ENCODE data around the gene LYRM4. TPM values are rescaled to one million over a fixed set of nuclear protein-coding genes. Genes with fewer than 3 reads are reported as not detected.

Gene LYRM4
- total and polyA plus RNA-seq, 2 donors (not counting 1 experiment from before 2014, with no cell fraction given): 22.1 to 29.5 TPM

- no peaks in the 10 kb centered on the region for H3K27me3 Mint-ChIP-seq
- Histone ChIP-seq H3K27ac (ENCODE audit: low read length in 2 of 2) (no peak overlapping the region), H2AFZ (ENCODE audit: insufficient read depth, low read depth, low read length, poor library complexity, severe bottlenecking) (no peak overlapping the region), H3K27me3 (replicated peaks in 1 of 4; ENCODE audit: control extremely low read depth in 1 of 4, control insufficient read depth in 3 of 4, insufficient read depth in 4 of 4, low read length in 3 of 4) (peaks cover 0 to 5% (median 0%) of the 10 kb centered on the region in 4 experiments), H3K9ac (ENCODE audit: low read length) (no peak overlapping the region), H3K4me1 (ENCODE audit: control insufficient read depth in 2 of 2, insufficient read depth in 2 of 2, low read length in 2 of 2) (peaks cover 34 to 59% of the 10 kb centered on the region in 2 donors), H4K20me1 (ENCODE audit: control insufficient read depth, insufficient read depth, low read length, poor library complexity, severe bottlenecking) (no peaks in the 10 kb centered on the region), H3K4me2 (replicated peaks; ENCODE audit: low read depth, low read length, poor library complexity, severe bottlenecking) (no peak overlapping the region), H3K4me3 (ENCODE audit: control extremely low read depth in 1 of 5, extremely low read depth in 1 of 5, insufficient read depth in 1 of 5, low read depth in 2 of 5, low read length in 4 of 5) (no peak overlapping the region), H3K9me3 (ENCODE audit: control extremely low read depth in 1 of 3, control insufficient read depth in 2 of 3, insufficient read depth in 1 of 3, low read length in 2 of 3) (no peaks in the 10 kb centered on the region), H3K79me2 (ENCODE audit: control insufficient read depth, insufficient read depth, low read length) (no peaks in the 10 kb centered on the region), H3K36me3 (replicated peaks in 1 of 2; ENCODE audit: control extremely low read depth in 1 of 2, control insufficient read depth in 1 of 2, extremely low read depth in 1 of 2, insufficient read depth in 2 of 2, low read length in 1 of 2) (no peaks in the 10 kb centered on the region)
- intact Hi-C loops (cut with micrococcal nuclease): no loop called here
- no peak overlapping the region for H3K27ac Mint-ChIP-seq
- peaks cover 51% of the 10 kb centered on the region for H3K4me1 Mint-ChIP-seq
- ChIA-PET CTCF (no interaction called here), POLR2A (no interaction called here)
- DNase-seq (no peak), ATAC-seq (ENCODE audit: low read depth) (no peak)
- no peak overlapping the region for H3K4me3 Mint-ChIP-seq
- TF ChIP-seq EZH2 (IDR thresholded peaks at IDR 0.05; ENCODE audit: borderline replicate concordance, insufficient read depth, low read depth, low read length, poor library complexity, severe bottlenecking) (no peak), CTCF (IDR thresholded peaks at IDR 0.05) (no peak)
- 98% methylated on average over 7 of the region's 7 CpGs for WGBS (ENCODE audit: insufficient coverage)
- H3K9me3 Mint-ChIP-seq (ENCODE audit: insufficient read depth): no peaks in the 10 kb centered on the region
These were observed 167.3 kb downstream of the LYRM4 start for GRCh38 chr6:5093231-5094015.
